ENCODE results near the gene UAP1L1.

- TF ChIP-seq CTCF (IDR thresholded peaks at IDR 0.05) (no peak), POLR2A (IDR thresholded peaks at IDR 0.05) (no peak)
Observed at GRCh38 chr9:137113385-137114159, 36.3 kb downstream of the UAP1L1 start.
